ENCODE results near the gene LGR4.

LGR4 gene

DNA sequence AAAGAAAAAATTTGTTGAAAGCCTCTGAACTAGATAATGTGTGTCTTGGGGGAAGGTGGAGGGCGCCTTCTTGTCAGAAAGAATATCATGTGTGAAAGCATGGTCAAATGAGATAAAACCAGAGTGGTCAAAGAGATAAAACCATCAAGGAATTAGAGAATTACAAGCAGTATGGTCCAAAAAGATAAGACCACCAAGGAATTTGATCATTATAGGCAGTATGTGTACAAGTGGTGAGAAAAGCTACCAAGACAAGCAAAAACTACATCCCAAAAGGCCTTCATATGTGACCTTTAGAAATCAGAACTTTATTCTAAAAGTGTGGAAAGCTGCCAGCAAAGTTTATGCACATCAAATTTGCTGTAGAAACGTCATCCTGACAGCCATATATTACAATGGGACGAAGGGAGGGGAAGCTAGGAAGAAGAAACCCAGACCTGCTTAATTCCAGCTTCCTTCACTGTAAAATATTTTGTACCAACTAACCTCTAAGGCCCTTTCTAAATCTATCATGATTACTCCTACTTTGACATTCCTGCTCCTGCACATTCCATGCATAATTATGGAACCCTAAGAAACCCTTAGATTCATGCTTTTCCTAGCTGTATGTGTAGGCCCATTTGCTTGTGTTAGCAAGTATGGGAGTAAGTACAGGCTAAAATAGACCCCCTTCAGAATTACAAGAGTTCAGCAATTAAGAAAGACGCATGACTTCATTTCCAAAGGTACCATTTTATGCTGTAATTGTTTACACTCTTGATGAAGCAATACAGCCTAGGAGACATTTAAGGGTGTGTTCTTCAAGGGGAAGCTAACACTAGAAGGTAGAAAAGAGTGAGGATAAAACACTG is 51.6 kb downstream of the LGR4 start (continued):
- peak; percentile 62 for TF ChIP-seq FEZF1 (tag by site-specific recombination; IDR thresholded peaks at IDR 0.05)
- no peak for TF ChIP-seq ZNF48 (tag by site-specific recombination; IDR thresholded peaks at IDR 0.05)

DNA sequence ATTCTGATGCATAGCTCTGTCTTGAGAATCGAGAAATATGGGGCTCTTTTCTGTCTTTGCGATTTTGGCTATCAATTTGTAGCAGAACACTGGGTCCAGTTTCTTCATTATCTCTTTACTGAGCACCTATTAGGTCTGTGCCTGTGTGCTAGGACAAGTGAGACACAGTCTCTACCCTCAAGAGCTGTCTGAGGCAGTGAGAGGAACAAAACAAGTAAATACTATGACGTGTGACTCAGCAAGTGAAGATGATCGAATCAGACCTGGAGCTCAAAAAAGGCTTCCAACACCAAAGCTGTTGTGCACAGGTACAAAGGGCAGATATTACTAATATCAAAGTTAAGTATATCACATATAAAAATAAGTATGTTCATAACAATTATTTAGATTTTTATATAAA is 52.4 kb downstream of the LGR4 start:
- no peak overlapping the region for H3K27ac ChIP-seq (ENCODE audit: extremely low read depth, low read depth, low read length)
- no peak overlapping the region for H3K4me3 ChIP-seq (ENCODE audit: low read depth, low read length)
- POLR2A ChIA-PET = no interaction called here
- CTCF ChIA-PET = interaction anchor here (1.2 kb wide), 1 partner anchor 9 kb away, joined by 4 read pairs; no protein-coding TSS in a partner anchor
- TF ChIP-seq ZNF202 (tag by site-specific recombination; IDR thresholded peaks at IDR 0.05; ENCODE audit: borderline replicate concordance) = no peak
- TF ChIP-seq ZFP69B (tag by site-specific recombination; IDR thresholded peaks at IDR 0.05) = no peak
- TF ChIP-seq, protein P1, sequence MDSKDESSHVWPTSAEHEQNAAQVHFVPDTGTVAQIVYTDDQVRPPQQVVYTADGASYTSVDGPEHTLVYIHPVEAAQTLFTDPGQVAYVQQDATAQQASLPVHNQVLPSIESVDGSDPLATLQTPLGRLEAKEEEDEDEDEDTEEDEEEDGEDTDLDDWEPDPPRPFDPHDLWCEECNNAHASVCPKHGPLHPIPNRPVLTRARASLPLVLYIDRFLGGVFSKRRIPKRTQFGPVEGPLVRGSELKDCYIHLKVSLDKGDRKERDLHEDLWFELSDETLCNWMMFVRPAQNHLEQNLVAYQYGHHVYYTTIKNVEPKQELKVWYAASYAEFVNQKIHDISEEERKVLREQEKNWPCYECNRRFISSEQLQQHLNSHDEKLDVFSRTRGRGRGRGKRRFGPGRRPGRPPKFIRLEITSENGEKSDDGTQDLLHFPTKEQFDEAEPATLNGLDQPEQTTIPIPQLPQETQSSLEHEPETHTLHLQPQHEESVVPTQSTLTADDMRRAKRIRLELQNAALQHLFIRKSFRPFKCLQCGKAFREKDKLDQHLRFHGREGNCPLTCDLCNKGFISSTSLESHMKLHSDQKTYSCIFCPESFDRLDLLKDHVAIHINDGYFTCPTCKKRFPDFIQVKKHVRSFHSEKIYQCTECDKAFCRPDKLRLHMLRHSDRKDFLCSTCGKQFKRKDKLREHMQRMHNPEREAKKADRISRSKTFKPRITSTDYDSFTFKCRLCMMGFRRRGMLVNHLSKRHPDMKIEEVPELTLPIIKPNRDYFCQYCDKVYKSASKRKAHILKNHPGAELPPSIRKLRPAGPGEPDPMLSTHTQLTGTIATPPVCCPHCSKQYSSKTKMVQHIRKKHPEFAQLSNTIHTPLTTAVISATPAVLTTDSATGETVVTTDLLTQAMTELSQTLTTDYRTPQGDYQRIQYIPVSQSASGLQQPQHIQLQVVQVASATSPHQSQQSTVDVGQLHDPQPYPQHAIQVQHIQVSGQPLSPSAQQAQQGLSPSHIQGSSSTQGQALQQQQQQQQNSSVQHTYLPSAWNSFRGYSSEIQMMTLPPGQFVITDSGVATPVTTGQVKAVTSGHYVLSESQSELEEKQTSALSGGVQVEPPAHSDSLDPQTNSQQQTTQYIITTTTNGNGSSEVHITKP (tag by site-specific recombination; IDR thresholded peaks at IDR 0.05) = no peak
- TF ChIP-seq ZNF660 (tag by site-specific recombination; IDR thresholded peaks at IDR 0.05) = no peak
- no peak for TF ChIP-seq ZNF433 (tag by site-specific recombination; IDR thresholded peaks at IDR 0.05; ENCODE audit: low read depth)
- TF ChIP-seq TCF7L2 (IDR thresholded peaks at IDR 0.05; ENCODE audit: borderline replicate concordance, low read depth, low read length) = no peak
- no peak for TF ChIP-seq SP3 (tag by site-specific recombination; IDR thresholded peaks at IDR 0.05)
- no peak for TF ChIP-seq ZNF76 (tag by site-specific recombination; IDR thresholded peaks at IDR 0.05; ENCODE audit: borderline replicate concordance, low read depth)
- TF ChIP-seq GLI2 (tag by site-specific recombination; IDR thresholded peaks at IDR 0.05; ENCODE audit: borderline replicate concordance, low read depth) = no peak
- TF ChIP-seq, protein P2, sequence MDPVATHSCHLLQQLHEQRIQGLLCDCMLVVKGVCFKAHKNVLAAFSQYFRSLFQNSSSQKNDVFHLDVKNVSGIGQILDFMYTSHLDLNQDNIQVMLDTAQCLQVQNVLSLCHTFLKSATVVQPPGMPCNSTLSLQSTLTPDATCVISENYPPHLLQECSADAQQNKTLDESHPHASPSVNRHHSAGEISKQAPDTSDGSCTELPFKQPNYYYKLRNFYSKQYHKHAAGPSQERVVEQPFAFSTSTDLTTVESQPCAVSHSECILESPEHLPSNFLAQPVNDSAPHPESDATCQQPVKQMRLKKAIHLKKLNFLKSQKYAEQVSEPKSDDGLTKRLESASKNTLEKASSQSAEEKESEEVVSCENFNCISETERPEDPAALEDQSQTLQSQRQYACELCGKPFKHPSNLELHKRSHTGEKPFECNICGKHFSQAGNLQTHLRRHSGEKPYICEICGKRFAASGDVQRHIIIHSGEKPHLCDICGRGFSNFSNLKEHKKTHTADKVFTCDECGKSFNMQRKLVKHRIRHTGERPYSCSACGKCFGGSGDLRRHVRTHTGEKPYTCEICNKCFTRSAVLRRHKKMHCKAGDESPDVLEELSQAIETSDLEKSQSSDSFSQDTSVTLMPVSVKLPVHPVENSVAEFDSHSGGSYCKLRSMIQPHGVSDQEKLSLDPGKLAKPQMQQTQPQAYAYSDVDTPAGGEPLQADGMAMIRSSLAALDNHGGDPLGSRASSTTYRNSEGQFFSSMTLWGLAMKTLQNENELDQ (tag by site-specific recombination; IDR thresholded peaks at IDR 0.05; ENCODE audit: low read depth) = no peak
- TF ChIP-seq WT1 (tag by site-specific recombination; IDR thresholded peaks at IDR 0.05) = no peak
- H3K36me3 ChIP-seq (ENCODE audit: control insufficient read depth in 2 of 2, insufficient read depth in 1 of 2, low read length in 2 of 2) = no peaks in the 10 kb centered on the region
- peaks cover 19% of the 10 kb centered on the region for H3K4me1 ChIP-seq (ENCODE audit: control insufficient read depth, insufficient read depth, low read length)
- H3K9me3 ChIP-seq (ENCODE audit: control insufficient read depth, insufficient read depth, low read depth, low read length) = no peaks in the 10 kb centered on the region

DNA sequence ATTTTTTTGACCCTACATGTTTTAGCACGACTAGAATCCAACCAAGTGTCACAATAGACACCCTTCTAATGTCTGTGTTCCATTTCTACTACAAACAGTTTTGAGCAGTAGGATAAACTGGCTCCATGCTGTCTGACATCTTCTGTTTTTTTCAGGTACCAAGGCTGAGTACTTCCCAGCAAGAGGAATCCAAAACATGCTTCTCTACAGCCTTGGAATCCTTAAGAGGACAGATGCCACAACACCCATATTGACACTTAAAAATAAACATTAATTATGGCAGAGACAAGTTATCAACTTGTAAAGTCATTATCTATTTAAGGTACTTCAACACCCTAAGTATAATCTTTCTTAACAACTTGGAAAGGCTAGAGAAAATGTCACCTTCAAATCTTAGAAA is 54.2 kb downstream of the LGR4 start:
- no peaks in the 10 kb centered on the region for H3K9me3 ChIP-seq (ENCODE audit: control insufficient read depth, insufficient read depth, low read depth, low read length)
- POLR2A ChIA-PET = no interaction called here
- H3K27ac ChIP-seq (ENCODE audit: extremely low read depth, low read depth, low read length) = no peak overlapping the region
- peaks cover 20% of the 10 kb centered on the region for H3K4me1 ChIP-seq (ENCODE audit: control insufficient read depth, insufficient read depth, low read length)
- no peaks in the 10 kb centered on the region for H3K36me3 ChIP-seq (ENCODE audit: control insufficient read depth in 2 of 2, insufficient read depth in 1 of 2, low read length in 2 of 2)
- CTCF ChIA-PET = interaction anchor here (1.0 kb wide), 1 partner anchor 67 kb away, joined by 3 read pairs; no protein-coding TSS in a partner anchor
- no peak overlapping the region for H3K4me3 ChIP-seq (ENCODE audit: low read depth, low read length)
- TF ChIP-seq ZNF843 (tag by site-specific recombination; IDR thresholded peaks at IDR 0.05) (no peak), ZNF510 (tag by site-specific recombination; IDR thresholded peaks at IDR 0.05; ENCODE audit: insufficient replicate concordance) (no peak), ZNF157 (tag by site-specific recombination; IDR thresholded peaks at IDR 0.05) (no peak), ZNF48 (tag by site-specific recombination; IDR thresholded peaks at IDR 0.05) (no peak), ZNF544 (tag by site-specific recombination; IDR thresholded peaks at IDR 0.05) (no peak), PRDM1 (tag by site-specific recombination; IDR thresholded peaks at IDR 0.05) (no peak), ZNF24 (tag by site-specific recombination; IDR thresholded peaks at IDR 0.05) (no peak), ZNF837 (tag by site-specific recombination; IDR thresholded peaks at IDR 0.05) (no peak), EGR2 (tag by site-specific recombination; IDR thresholded peaks at IDR 0.05; ENCODE audit: low read depth) (no peak), SETDB1 (IDR thresholded peaks at IDR 0.05; ENCODE audit: insufficient read length, low read length) (no peak)
- TF ChIP-seq, protein P3, sequence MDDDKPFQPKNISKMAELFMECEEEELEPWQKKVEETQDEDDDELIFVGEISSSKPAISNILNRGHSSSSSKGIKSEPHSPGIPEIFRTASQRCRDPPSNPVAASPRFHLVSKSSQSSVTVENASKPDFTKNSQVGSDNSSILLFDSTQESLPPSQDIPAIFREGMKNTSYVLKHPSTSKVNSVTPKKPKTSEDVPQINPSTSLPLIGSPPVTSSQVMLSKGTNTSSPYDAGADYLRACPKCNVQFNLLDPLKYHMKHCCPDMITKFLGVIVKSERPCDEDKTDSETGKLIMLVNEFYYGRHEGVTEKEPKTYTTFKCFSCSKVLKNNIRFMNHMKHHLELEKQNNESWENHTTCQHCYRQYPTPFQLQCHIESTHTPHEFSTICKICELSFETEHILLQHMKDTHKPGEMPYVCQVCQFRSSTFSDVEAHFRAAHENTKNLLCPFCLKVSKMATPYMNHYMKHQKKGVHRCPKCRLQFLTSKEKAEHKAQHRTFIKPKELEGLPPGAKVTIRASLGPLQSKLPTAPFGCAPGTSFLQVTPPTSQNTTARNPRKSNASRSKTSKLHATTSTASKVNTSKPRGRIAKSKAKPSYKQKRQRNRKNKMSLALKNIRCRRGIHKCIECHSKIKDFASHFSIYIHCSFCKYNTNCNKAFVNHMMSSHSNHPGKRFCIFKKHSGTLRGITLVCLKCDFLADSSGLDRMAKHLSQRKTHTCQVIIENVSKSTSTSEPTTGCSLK (tag by site-specific recombination; IDR thresholded peaks at IDR 0.05) = no peak
- TF ChIP-seq, protein P4, sequence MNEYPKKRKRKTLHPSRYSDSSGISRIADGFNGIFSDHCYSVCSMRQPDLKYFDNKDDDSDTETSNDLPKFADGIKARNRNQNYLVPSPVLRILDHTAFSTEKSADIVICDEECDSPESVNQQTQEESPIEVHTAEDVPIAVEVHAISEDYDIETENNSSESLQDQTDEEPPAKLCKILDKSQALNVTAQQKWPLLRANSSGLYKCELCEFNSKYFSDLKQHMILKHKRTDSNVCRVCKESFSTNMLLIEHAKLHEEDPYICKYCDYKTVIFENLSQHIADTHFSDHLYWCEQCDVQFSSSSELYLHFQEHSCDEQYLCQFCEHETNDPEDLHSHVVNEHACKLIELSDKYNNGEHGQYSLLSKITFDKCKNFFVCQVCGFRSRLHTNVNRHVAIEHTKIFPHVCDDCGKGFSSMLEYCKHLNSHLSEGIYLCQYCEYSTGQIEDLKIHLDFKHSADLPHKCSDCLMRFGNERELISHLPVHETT (tag by site-specific recombination; IDR thresholded peaks at IDR 0.05) = no peak
